RWPE1 (cell line): ENCODE measurements around the gene ERP29.
"Not testable (repeated sequence)": the region's sequence is repeated elsewhere in the genome, so short reads cannot be mapped to it uniquely, and the experiment has no call there.

Source experiments
- CTCF ChIA-PET: fragments of 350-600 bp; sonication (Branson Sonifier 250); formaldehyde crosslinking; extraction: SDS; loops from one replicate; lab custom pipeline; 2021; lab: Yijun Ruan, JAX
- POLR2A ChIA-PET: fragments of 400-600 bp; formaldehyde crosslinking; extraction: SDS; loops from one replicate; lab custom pipeline; 2020; ENCODE audit warnings: antibody characterized with exemption; ENCODE audit not compliant: low non-redundant PET; lab: Yijun Ruan, JAX
- DNase-seq: peaks from one replicate; pipeline ENCODE4 v3.0.0; 2012; ENCODE audit warnings: low spot score
- H3K27ac ChIP-seq: fragments of 450-650 bp; 2 replicates; pipeline ENCODE4 v1.5.1; 2017
- TF ChIP-seq, protein P1 (sequence below): fragments of 450-650 bp; conservative IDR thresholded peaks from 2 replicates; pipeline ENCODE4 v1.5.1; 2017; ENCODE audit warnings: low read depth, mild to moderate bottlenecking

The ERP29 gene

DNA sequence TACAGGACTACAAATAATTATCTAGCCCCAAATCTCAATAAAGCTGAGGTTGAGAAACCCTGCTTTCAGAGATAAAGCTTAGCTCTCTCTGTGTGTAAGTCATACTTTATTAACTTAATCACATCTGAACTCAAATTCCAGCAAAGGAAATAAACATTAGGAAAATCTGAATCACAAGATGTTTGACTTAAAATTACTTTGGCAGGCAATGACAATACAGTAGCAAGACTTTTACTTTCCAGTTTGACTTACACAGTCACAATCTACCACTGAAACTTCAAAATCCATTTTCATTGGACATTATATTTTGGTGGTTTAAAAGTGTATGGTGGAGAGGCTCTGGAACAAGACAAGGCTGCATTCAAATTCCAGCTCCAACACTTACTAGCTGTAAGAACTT lies 11.7 kb upstream of the ERP29 start:
- ChIA-PET POLR2A (no interaction called here), CTCF (no interaction called here)
- no peak for DNase-seq
- H3K27ac ChIP-seq = no peak overlapping the region
- TF ChIP-seq, protein P1, sequence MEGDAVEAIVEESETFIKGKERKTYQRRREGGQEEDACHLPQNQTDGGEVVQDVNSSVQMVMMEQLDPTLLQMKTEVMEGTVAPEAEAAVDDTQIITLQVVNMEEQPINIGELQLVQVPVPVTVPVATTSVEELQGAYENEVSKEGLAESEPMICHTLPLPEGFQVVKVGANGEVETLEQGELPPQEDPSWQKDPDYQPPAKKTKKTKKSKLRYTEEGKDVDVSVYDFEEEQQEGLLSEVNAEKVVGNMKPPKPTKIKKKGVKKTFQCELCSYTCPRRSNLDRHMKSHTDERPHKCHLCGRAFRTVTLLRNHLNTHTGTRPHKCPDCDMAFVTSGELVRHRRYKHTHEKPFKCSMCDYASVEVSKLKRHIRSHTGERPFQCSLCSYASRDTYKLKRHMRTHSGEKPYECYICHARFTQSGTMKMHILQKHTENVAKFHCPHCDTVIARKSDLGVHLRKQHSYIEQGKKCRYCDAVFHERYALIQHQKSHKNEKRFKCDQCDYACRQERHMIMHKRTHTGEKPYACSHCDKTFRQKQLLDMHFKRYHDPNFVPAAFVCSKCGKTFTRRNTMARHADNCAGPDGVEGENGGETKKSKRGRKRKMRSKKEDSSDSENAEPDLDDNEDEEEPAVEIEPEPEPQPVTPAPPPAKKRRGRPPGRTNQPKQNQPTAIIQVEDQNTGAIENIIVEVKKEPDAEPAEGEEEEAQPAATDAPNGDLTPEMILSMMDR = no peak

DNA sequence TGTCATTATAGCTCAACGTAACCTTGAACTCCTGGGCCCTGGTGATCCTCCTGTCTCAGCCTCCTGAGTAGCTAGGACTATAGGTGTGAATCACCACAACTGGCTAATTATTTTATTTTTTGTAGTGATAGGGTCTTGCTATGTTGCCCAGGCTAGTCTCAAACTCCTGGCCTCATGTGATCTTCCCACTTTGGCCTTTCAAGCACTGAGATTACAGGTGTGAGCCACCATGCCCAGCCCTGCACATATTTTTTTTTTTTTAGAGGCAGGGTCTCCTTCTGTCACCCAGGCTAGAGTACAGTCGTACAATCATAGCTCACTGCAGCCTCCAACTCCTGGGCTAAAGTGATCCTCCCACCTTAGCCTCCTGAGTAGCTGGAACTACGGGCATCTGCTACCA lies 9.2 kb upstream of the ERP29 start:
- ChIA-PET POLR2A (interaction anchor here (1.0 kb wide), 1 partner anchor 9 kb away, joined by 3 read pairs; the partner anchor contains the start of genes ERP29 and TMEM116), CTCF (no interaction called here)
- no peak for DNase-seq
- TF ChIP-seq, protein P1 = no peak
- no peak overlapping the region for H3K27ac ChIP-seq

DNA sequence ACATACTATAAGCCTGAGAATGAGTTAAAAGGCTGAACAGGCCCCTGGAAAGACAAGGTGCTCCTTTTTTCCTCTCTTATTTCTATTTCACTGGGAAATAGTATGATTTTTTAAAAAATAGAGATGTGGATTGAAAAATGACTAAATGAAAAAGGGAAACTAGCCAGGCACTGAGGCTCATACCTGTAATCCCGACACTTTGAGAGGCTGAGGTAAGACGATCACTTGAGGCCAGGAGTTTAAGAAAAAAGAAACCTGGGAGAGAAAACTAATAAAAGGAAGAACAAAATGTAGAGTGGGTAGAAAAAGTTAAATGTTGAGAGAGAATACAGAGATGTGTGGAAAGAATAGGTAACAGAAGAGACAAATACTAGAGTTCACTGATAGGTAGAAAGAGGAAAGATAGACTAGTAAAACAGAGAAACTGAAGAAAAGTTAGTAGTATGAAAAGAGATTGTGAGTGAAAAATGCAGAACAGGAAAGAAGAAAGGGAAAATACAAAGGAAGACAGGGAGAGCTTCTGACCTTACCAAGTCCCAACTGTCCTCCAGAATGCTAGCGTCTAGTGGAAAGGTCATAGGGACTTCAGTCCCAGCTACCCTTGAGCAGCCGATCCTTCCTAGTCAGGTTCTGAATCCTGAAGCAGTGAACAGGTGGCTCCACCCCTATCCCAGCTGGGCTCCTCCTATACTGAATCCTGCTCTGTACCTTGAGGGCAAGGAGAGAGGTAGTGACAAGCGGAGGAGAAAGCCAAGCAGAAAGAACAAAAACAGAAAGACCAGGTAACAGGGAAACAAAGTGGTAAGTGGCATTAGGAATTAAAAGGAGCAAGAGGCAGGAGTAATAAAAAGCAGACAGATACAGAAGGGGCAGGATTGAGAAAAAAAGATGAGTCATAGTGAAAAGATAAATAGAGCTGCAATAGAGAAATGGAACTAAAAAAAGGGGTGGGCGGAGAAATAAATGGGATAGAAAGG lies 7.5 kb upstream of the ERP29 start:
- TF ChIP-seq, protein P1 = no peak
- no peak overlapping the region for H3K27ac ChIP-seq
- DNase-seq = peak; percentile 46
- ChIA-PET CTCF (no interaction called here), POLR2A (interaction anchor here (1.0 kb wide), 1 partner anchor 7 kb away, joined by 3 read pairs; the partner anchor contains the start of genes ERP29 and TMEM116)

DNA sequence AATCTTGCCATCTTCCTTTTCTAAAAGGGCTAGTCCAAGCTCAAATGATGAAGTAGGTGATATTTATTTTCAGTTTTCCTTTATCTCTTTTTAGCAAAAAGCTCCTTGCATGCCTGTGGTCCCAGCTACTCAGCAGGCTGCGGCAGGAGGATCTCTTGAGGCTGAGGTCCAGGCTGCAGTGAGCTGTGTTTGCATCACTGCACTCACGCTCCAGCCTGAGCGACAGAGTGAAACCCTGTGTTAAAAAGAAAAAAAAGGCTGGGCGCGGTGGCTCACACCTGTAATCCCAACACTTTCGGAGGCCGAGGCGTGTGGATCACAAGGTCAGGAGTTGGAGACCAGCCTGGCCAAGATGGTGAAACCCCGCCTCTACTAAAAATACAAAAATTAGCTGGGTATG lies 5.3 kb upstream of the ERP29 start:
- DNase-seq = no peak
- POLR2A ChIA-PET = no interaction called here
- H3K27ac ChIP-seq = no peak overlapping the region
- CTCF ChIA-PET = interaction anchor here (0.7 kb wide), 1 partner anchor 53 kb away, joined by 5 read pairs; no protein-coding TSS in a partner anchor
- TF ChIP-seq, protein P1 = no peak

DNA sequence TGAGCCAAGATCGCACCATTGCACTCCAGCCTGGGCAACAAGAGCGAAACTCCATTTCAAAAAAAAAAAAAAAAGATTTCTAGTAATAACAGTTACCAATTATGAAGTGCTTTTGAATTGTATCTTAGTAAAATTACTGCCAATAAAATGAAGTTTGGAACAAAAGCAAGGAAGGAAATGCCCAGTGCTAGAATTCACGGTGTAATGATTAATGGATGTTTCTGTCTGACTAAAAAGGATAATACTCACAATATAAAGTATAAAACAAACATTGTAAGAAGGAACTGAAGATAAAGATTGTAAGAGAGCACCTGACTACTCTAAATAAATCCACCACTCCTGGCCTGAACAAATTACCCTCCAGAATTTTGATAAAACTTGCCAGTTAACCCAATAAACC lies 4.3 kb upstream of the ERP29 start:
- no peak overlapping the region for H3K27ac ChIP-seq
- CTCF ChIA-PET = no interaction called here
- TF ChIP-seq, protein P1 = no peak
- POLR2A ChIA-PET = no interaction called here
- no peak for DNase-seq

DNA sequence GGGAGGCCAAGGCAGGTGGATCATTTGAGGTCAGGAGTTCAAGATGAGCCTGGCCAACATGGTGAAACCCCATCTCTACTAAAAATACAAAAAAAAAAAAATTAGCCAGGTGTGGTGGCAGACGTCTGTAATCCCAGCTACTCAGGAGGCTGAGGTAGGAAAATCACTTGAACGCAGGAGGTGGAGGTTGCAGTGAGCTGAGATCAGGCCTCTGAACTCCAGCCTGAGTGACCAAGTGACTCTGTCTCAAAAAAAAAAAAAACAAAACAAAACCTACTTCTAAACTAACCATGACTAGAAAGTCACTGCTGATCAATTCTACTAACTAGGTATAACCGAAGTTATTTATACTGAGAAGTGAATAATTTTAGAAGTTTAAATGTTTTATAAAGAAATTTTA lies 3.6 kb upstream of the ERP29 start:
- DNase-seq, H3K27ac ChIP-seq, CTCF ChIA-PET, POLR2A ChIA-PET: not testable (repeated sequence)
